A549 treated with dexamethasone at 1 μM for 4 hours (cell line): ENCODE results near the gene SAMM50. TPM values are rescaled to one million over a fixed set of nuclear protein-coding genes. Genes with fewer than 3 reads are reported as not detected.

Experiments
- total RNA-seq: library from RNA; stranded (reverse); fragments of 200-300 nt; extraction: Qiagen RNA extraction; gene quantifications from 5 replicates; pipeline ENCODE4 v1.2.3, GENCODE V29; 2022

SAMM50 gene
- total RNA-seq = 43.0 to 48.9 TPM (median 46.6 TPM) in 5 replicates

GRCh38 chr22:43955040-43955882 lies at the start of gene SAMM50:
Gene SAMM50 (plus strand): TSS chr22:43955442. CDS start chr22:43955578, 136 bp downstream.

DNA sequence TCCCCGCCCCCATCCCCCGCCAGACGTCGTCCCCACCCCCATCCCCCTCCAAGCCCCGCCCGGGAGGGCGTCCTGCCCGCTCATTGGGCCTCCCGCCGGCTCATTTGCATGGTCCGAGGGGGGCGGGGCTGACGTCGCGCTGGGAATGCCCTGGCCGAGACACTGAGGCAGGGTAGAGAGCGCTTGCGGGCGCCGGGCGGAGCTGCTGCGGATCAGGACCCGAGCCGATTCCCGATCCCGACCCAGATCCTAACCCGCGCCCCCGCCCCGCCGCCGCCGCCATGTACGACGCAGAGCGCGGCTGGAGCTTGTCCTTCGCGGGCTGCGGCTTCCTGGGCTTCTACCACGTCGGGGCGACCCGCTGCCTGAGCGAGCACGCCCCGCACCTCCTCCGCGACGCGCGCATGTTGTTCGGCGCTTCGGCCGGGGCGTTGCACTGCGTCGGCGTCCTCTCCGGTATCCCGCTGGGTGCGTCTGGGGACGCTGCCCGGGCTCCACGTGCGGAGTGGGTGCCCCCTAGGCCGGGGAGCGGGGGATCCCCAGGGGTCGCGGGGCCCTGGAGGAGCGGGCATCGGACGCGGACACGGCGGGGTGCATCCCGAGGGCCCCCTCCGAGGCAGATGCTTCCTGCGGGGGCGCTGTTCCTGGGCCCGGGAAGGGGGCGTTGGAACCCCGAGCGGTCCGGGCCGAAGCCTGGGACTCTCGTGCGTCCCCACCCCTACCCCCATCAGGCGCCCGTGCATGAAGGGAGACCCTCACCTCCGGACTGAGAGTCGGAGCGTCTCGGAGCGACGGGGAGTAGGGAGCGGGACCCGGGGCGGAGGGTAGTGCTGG lies 31.4 kb upstream of the SAMM50 start, which contains the start of gene PNPLA3:
PNPLA3 (plus strand) TSS at position 175 of the 834 bp plus-strand sequence; CDS start at position 282, 107 bp downstream.

DNA sequence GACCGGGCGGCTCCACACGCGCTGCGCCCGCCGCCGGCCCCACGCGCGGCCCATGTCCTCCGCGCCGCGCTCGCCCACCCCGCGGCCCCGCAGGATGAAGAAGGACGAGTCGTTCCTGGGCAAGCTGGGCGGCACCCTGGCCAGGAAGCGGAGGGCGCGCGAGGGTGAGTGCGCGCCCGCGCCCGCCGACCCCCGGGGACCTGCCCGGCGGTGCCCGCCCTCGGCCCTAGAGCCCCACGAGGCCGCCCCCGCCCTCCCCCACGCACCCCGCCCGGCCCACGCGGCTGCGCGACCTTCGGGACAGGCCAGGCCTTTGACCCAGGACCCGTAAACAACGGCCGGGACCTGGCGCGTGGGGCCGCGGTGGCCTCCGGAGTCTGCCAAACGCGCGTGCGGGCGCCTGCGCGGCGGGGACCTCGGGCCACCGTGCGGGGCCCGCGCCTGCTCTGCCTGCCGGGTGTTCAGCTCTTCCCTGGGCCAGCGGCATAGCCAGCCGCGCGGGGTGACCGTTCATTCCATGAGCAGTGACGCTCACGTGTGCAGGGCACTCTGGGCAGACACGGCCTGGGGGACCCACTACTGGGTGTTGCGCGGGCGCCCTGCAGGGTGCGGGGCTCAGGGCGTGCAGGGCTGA lies 69.2 kb downstream of the SAMM50 start, which contains the start of gene PARVB:
PARVB (plus strand) TSS at position 15 of the 634 bp plus-strand sequence; CDS start at position 53, 38 bp downstream.

Other genes with a start within 250 kb of the SAMM50 start
- gene EFCAB6, start 143.1 kb upstream of the SAMM50 start, total RNA-seq = 0.39 to 0.65 TPM (median 0.52 TPM) in 5 replicates
- gene SULT4A1, start 92.9 kb upstream of the SAMM50 start, total RNA-seq = 0.07 TPM in 1 of 5 replicates, not detected in the others
- gene PNPLA5, start 63.4 kb upstream of the SAMM50 start, total RNA-seq = 0.03 to 0.14 TPM (median 0.05 TPM) in 3 of 5 replicates, not detected in the others
- gene PNPLA3, start 31.6 kb upstream of the SAMM50 start, total RNA-seq = 0.59 to 1.1 TPM (median 0.81 TPM) in 5 replicates
- gene PARVB, start 68.9 kb downstream of the SAMM50 start, total RNA-seq = 37.0 to 44.1 TPM (median 41.7 TPM) in 5 replicates
- not detected in 5 replicates for gene PARVG, start 225.5 kb downstream of the SAMM50 start, total RNA-seq